Sigmoid colon (tissue), 7 donors: ENCODE results near the gene U2AF2. TPM values are rescaled to one million over a fixed set of nuclear protein-coding genes. Genes with fewer than 3 reads are reported as not detected.

Experiments used
- DNase-seq: peaks from one replicate; pipeline ENCODE4 v3.0.0-alpha.2; 2019
- H3K27ac ChIP-seq, 4 donors: fragments of 200-600 bp; sonication (generic); one replicate each; pipeline ENCODE4 v1.5.1; 2016 to 2019; ENCODE audit warnings: mild to moderate bottlenecking in 1 of 4
- H3K27me3 ChIP-seq, 3 donors: fragments of 200-600 bp; sonication (generic); one replicate each; pipeline ENCODE4 v1.5.1; 2019; ENCODE audit warnings: mild to moderate bottlenecking in 1 of 3
- H3K36me3 ChIP-seq, 4 donors: fragments of 200-600 bp; sonication (generic); one replicate each; pipeline ENCODE4 v1.5.1; 2016 to 2019
- H3K4me1 ChIP-seq, 4 donors: fragments of 200-600 bp; sonication (generic); one replicate each; pipeline ENCODE4 v1.5.1; 2017 to 2019
- H3K4me3 ChIP-seq, 4 donors: fragments of 200-600 bp; sonication (generic); one replicate each; pipeline ENCODE4 v1.5.1; 2017 to 2019; ENCODE audit warnings: mild to moderate bottlenecking in 2 of 4, moderate library complexity in 1 of 4
- H3K9me3 ChIP-seq, 4 donors: fragments of 200-600 bp in 3 of 4; sonication (generic) in 3 of 4; one replicate each; pipeline versions ENCODE4 v1.5.1 to v1.6.1; 2013 to 2019
- EP300 ChIP-seq, 4 donors: sonication (generic); formaldehyde crosslinking; IDR thresholded peaks; one replicate each; pipeline ENCODE4 v1.6.1; 2017; ENCODE audit warnings: antibody characterized with exemption in 4 of 4
- POLR2A ChIP-seq, 2 donors: fragments of 450-650 bp; IDR thresholded peaks; one replicate each; pipeline ENCODE4 v1.6.1; 2016; ENCODE audit warnings: antibody characterized with exemption in 2 of 2, mild to moderate bottlenecking in 2 of 2, moderate library complexity in 2 of 2
- POLR2AphosphoS5 ChIP-seq, 4 donors: sonication (generic); formaldehyde crosslinking; IDR thresholded peaks; one replicate each; pipeline ENCODE4 v1.6.1; 2017; ENCODE audit warnings: antibody characterized with exemption in 4 of 4
- WGBS, 2 donors: extraction: QIAGEN DNeasy Blood & Tissue Kit; methylation state at CpG; one replicate each; pipeline ENCODE4 v1.1.7; 2013; 5-methylcytosine and 5-hydroxymethylcytosine counted together
- intact Hi-C: fragments of 100-400 bp; cut with DNase I; formaldehyde crosslinking; loops from one replicate; pipeline ENCODE4 v1.15.1; 2023
- polyA plus RNA-seq, 3 donors: library from polyadenylated mRNA; stranded (reverse); fragments of 200-250 nt; gene quantifications; one replicate each; pipeline ENCODE4 v1.2.3, GENCODE V29; 2013
- total RNA-seq, 4 donors: library from RNA; depleted of rRNA; stranded (reverse); fragments of >200 nt; gene quantifications; one replicate each; pipeline ENCODE4 v1.1.0, GENCODE V29; 2016
- TF ChIP-seq, protein P1 (sequence below), 4 experiments: fragments of 450-650 bp in 3 of 4; fragments of 200-600 bp in 1 of 4; IDR thresholded peaks; one replicate each; pipeline ENCODE4 v1.5.1; 2016 to 2019; ENCODE audit warnings: antibody characterized with exemption in 4 of 4, mild to moderate bottlenecking in 3 of 4, moderate library complexity in 2 of 4
- donor health status: healthy with polysubstance abuse.
- donor health status: Bipolar disorder and iron deficiency.
- donor health status: healthy.

Gene U2AF2
- total and polyA plus RNA-seq, 7 donors, result 52.1 to 162 (median 79.7) TPM

GRCh38 chr19:55658846-55659459 lies 4.1 kb downstream of the U2AF2 start:
- H3K4me3 ChIP-seq, result no peak overlapping the region
- no peak for DNase-seq
- 91 to 93% methylated on average over 37 of the region's 37 CpGs for WGBS, 2 donors
- intact Hi-C loops, result loop anchor here (10.0 kb wide), 1 partner anchor 544 kb away; the partner anchor contains the start of gene PPP1R12C
- H3K9me3 ChIP-seq, result no peaks in the 10 kb centered on the region
- no peak overlapping the region for H3K27ac ChIP-seq
- no peaks in the 10 kb centered on the region for H3K27me3 ChIP-seq
- H3K4me1 ChIP-seq, result peaks cover 0 to 47% (median 43%) of the 10 kb centered on the region in 4 donors
- no peak for TF ChIP-seq EP300 (IDR thresholded peaks at IDR 0.05)
- TF ChIP-seq POLR2AphosphoS5 (IDR thresholded peaks at IDR 0.05), result no peak
- TF ChIP-seq, protein P1, sequence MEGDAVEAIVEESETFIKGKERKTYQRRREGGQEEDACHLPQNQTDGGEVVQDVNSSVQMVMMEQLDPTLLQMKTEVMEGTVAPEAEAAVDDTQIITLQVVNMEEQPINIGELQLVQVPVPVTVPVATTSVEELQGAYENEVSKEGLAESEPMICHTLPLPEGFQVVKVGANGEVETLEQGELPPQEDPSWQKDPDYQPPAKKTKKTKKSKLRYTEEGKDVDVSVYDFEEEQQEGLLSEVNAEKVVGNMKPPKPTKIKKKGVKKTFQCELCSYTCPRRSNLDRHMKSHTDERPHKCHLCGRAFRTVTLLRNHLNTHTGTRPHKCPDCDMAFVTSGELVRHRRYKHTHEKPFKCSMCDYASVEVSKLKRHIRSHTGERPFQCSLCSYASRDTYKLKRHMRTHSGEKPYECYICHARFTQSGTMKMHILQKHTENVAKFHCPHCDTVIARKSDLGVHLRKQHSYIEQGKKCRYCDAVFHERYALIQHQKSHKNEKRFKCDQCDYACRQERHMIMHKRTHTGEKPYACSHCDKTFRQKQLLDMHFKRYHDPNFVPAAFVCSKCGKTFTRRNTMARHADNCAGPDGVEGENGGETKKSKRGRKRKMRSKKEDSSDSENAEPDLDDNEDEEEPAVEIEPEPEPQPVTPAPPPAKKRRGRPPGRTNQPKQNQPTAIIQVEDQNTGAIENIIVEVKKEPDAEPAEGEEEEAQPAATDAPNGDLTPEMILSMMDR (IDR thresholded peaks at IDR 0.05), result no peak
- no peak for TF ChIP-seq POLR2A (IDR thresholded peaks at IDR 0.05)
- H3K36me3 ChIP-seq, result peaks cover 32 to 52% (median 42%) of the 10 kb centered on the region in 4 donors

- no peaks in the 10 kb centered on the region for H3K27me3 ChIP-seq
- no peak overlapping the region for H3K4me3 ChIP-seq
- TF ChIP-seq POLR2AphosphoS5 (IDR thresholded peaks at IDR 0.05), result no peak
- TF ChIP-seq POLR2A (IDR thresholded peaks at IDR 0.05), result no peak
- no peak for TF ChIP-seq EP300 (IDR thresholded peaks at IDR 0.05)
- no peak overlapping the region for H3K27ac ChIP-seq
- peaks cover 0 to 47% (median 43%) of the 10 kb centered on the region in 4 donors for H3K4me1 ChIP-seq
- peaks cover 39 to 61% (median 49%) of the 10 kb centered on the region in 4 donors for H3K36me3 ChIP-seq
- DNase-seq, result no peak
- intact Hi-C loops, result loop anchor here (10.0 kb wide), 1 partner anchor 545 kb away; the partner anchor contains the start of gene PPP1R12C
- H3K9me3 ChIP-seq, result no peaks in the 10 kb centered on the region
- WGBS, 2 donors, result 74 to 77% methylated on average over 9 of the region's 9 CpGs
Observed at GRCh38 chr19:55659822-55660221, 5.0 kb downstream of the U2AF2 start.

DNA sequence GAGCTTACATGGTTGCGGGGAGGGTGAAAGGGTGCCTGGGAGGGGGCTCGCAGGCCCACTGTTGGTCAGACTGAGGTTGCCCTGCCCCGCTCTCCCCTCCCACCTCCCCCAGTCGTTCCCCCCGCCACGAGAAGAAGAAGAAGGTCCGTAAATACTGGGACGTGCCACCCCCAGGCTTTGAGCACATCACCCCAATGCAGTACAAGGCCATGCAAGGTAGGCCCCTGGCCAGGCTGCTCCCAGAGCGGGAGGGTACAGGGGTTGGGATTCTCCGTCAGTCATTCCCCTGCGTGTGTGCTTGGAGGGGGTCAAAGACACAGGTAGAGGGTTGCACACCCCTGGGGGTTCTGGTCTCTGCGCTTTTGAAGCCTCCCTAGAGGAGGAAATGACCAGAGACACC lies 5.6 kb downstream of the U2AF2 start:
- Histone ChIP-seq H3K4me3 (no peak overlapping the region), H3K9me3 (no peaks in the 10 kb centered on the region), H3K36me3 (peaks cover 39 to 64% (median 50%) of the 10 kb centered on the region in 4 donors), H3K27ac (no peak overlapping the region), H3K4me1 (peaks cover 0 to 46% (median 43%) of the 10 kb centered on the region in 4 donors), H3K27me3 (no peaks in the 10 kb centered on the region)
- 87 to 91% methylated on average over 12 of the region's 12 CpGs for whole genome bisulfite sequencing, 2 donors
- intact Hi-C loops, result no loop called here
- TF ChIP-seq, protein P1 (IDR thresholded peaks at IDR 0.05), result no peak
- no peak for TF ChIP-seq POLR2AphosphoS5 (IDR thresholded peaks at IDR 0.05)
- no peak for TF ChIP-seq POLR2A (IDR thresholded peaks at IDR 0.05)
- TF ChIP-seq EP300 (IDR thresholded peaks at IDR 0.05), result no peak
- no peak for DNase-seq

- peaks cover 0 to 42% (median 39%) of the 10 kb centered on the region in 4 donors for H3K4me1 ChIP-seq
- no peaks in the 10 kb centered on the region for H3K27me3 ChIP-seq
- intact Hi-C loops, result no loop called here
- WGBS, 2 donors, result 77 to 88% methylated on average over 16 of the region's 16 CpGs
- H3K4me3 ChIP-seq, result no peak overlapping the region
- TF ChIP-seq POLR2AphosphoS5 (IDR thresholded peaks at IDR 0.05) (no peak), EP300 (IDR thresholded peaks at IDR 0.05) (no peak), POLR2A (IDR thresholded peaks at IDR 0.05) (no peak)
- TF ChIP-seq, protein P1 (IDR thresholded peaks at IDR 0.05), result no peak
- DNase-seq, result no peak
- H3K36me3 ChIP-seq, result peaks cover 45 to 69% (median 54%) of the 10 kb centered on the region in 4 donors
- H3K9me3 ChIP-seq, result no peaks in the 10 kb centered on the region
- no peak overlapping the region for H3K27ac ChIP-seq
Observed at GRCh38 chr19:55660991-55661390, 6.2 kb downstream of the U2AF2 start.

DNA sequence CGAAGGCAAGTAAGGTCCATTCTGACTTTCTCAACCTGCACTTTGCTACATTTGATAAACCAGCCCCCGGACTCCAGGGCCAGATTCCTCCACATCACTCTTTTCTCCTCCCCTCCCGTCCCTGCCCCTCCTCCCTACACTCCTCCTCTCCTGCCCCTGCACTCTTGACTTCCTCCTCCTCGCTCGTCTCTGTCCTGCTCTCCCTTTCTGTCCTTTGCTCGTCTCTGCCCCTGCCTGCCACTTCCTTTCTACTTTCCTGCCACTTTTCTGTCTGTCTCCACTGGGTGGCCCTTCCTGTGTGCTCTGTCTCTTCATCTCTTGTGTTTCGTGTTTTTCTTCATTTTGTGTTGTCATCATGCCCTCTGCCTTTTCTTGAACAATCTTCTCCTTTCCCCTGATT lies 7.0 kb downstream of the U2AF2 start:
- Histone ChIP-seq H3K27ac (no peak overlapping the region), H3K36me3 (peaks cover 53 to 78% (median 63%) of the 10 kb centered on the region in 4 donors)
- WGBS, 2 donors, result 72 to 74% methylated on average over 7 of the region's 7 CpGs

More for the DNA sequence above, 7.0 kb downstream of the U2AF2 start:
- Histone ChIP-seq H3K4me1 (peaks cover 0 to 34% (median 31%) of the 10 kb centered on the region in 4 donors), H3K27me3 (no peaks in the 10 kb centered on the region), H3K4me3 (no peak overlapping the region), H3K9me3 (no peaks in the 10 kb centered on the region)
- no peak for TF ChIP-seq POLR2A (IDR thresholded peaks at IDR 0.05)
- TF ChIP-seq, protein P1 (IDR thresholded peaks at IDR 0.05), result no peak
- no peak for TF ChIP-seq POLR2AphosphoS5 (IDR thresholded peaks at IDR 0.05)
- intact Hi-C loops, result no loop called here
- DNase-seq, result no peak
